Activated CD8-positive, alpha-beta T cell treated with anti-CD3 and anti-CD28 coated beads, Interleukin-2, amount 10 ng/mL, durations not matched to agents 7 days and 5 days (primary cell): ENCODE measurements around the gene GATAD1. TPM values are rescaled to one million over a fixed set of nuclear protein-coding genes. Genes with fewer than 3 reads are reported as not detected.

ENCODE experiments used
- ATAC-seq: fragments of 150-1000 bp; cut with Tn5 transposase; one replicate; pipeline ENCODE4 v1.10.0; 2021; ENCODE audit warnings: moderate library complexity
- CTCF ChIA-PET: fragments of 350-600 bp; sonication (Branson Sonifier 250); formaldehyde crosslinking; loops from one replicate; lab custom pipeline; 2021; ENCODE audit warnings: antibody characterized with exemption; lab: Charles Lee
- POLR2A ChIA-PET: fragments of 350-600 bp; sonication (Branson Sonifier 250); formaldehyde crosslinking; loops from one replicate; lab custom pipeline; 2021; ENCODE audit warnings: antibody characterized with exemption; lab: Charles Lee
- DNase-seq: peaks from one replicate; pipeline ENCODE4 v3.0.0-alpha.2; 2020
- H3K27ac Mint-ChIP-seq: one replicate; pipeline ENCODE4 v1.8.0; 2021; ENCODE audit warnings: mild to moderate bottlenecking, mixed read lengths
- H3K27me3 Mint-ChIP-seq: one replicate; pipeline ENCODE4 v1.8.0; 2021; ENCODE audit warnings: low read depth, mixed read lengths
- H3K36me3 Mint-ChIP-seq: one replicate; pipeline ENCODE4 v1.8.0; 2021; ENCODE audit warnings: low read depth, mixed read lengths
- H3K4me1 Mint-ChIP-seq: one replicate; pipeline ENCODE4 v1.8.0; 2021; ENCODE audit warnings: low read depth, mixed read lengths
- H3K4me3 Mint-ChIP-seq: one replicate; pipeline ENCODE4 v1.8.0; 2021; ENCODE audit warnings: mild to moderate bottlenecking, mixed read lengths
- H3K9me3 Mint-ChIP-seq: one replicate; pipeline ENCODE4 v1.8.0; 2022; ENCODE audit warnings: mixed read lengths; ENCODE audit not compliant: insufficient read depth
- total RNA-seq, 2 experiments: library from RNA; stranded (reverse); gene quantifications; one replicate each; pipeline ENCODE4 v1.2.3, GENCODE V29; 2021

The GATAD1 gene
- total RNA-seq, 2 experiments from 2014 or later = 11.4 to 12.4 TPM

- H3K4me1 Mint-ChIP-seq = no peaks in the 10 kb centered on the region
- CTCF ChIA-PET = interaction anchor here (1.4 kb wide), 1 partner anchor 30 kb away, joined by 3 read pairs; no protein-coding TSS in a partner anchor
- H3K27me3 Mint-ChIP-seq = peaks cover 14% of the 10 kb centered on the region
- POLR2A ChIA-PET = no interaction called here
- H3K36me3 Mint-ChIP-seq = no peaks in the 10 kb centered on the region
- no peak overlapping the region for H3K4me3 Mint-ChIP-seq
- no peak overlapping the region for H3K27ac Mint-ChIP-seq
- ATAC-seq (no peak), DNase-seq (no peak)
- H3K9me3 Mint-ChIP-seq = no peaks in the 10 kb centered on the region
Observed at GRCh38 chr7:92417913-92418312, 29.4 kb upstream of the GATAD1 start.

GRCh38 chr7:92421676-92422435 is 25.4 kb upstream of the GATAD1 start:
- Mint-ChIP-seq H3K9me3 (no peaks in the 10 kb centered on the region), H3K27me3 (peaks cover 15% of the 10 kb centered on the region), H3K4me1 (peaks cover 17% of the 10 kb centered on the region), H3K4me3 (no peak overlapping the region), H3K36me3 (no peaks in the 10 kb centered on the region), H3K27ac (no peak overlapping the region)
- DNase-seq (no peak), ATAC-seq (no peak)
- CTCF ChIA-PET = interaction anchor here (0.6 to 6.9 kb wide), 3 partner anchors 8 to 325 kb away, joined by 3 to 84 read pairs (median 4); partner anchors contain the start of gene GATAD1
- POLR2A ChIA-PET = interaction anchor here (3.5 kb wide), 1 partner anchor 26 kb away, joined by 23 read pairs; the partner anchor contains the start of gene GATAD1

- Mint-ChIP-seq H3K36me3 (no peaks in the 10 kb centered on the region), H3K27me3 (peaks cover 23% of the 10 kb centered on the region), H3K9me3 (no peaks in the 10 kb centered on the region), H3K4me1 (peaks cover 17% of the 10 kb centered on the region), H3K4me3 (no peak overlapping the region), H3K27ac (no peak overlapping the region)
- CTCF ChIA-PET = interaction anchor here (6.9 kb wide), 1 partner anchor 23 kb away, joined by 84 read pairs; the partner anchor contains the start of gene GATAD1
- POLR2A ChIA-PET = interaction anchor here (3.5 kb wide), 1 partner anchor 25 kb away, joined by 23 read pairs; the partner anchor contains the start of gene GATAD1
- ATAC-seq (no peak), DNase-seq (no peak)
Observed at GRCh38 chr7:92422926-92423325, 24.4 kb upstream of the GATAD1 start.

- no peak for DNase-seq
- POLR2A ChIA-PET = interaction anchor here (1.0 to 3.5 kb wide), 2 partner anchors 24 to 178 kb away, joined by 3 to 23 read pairs; partner anchors contain the start of genes ANKIB1, GATAD1 and KRIT1
Observed at GRCh38 chr7:92423710-92424131, 23.6 kb upstream of the GATAD1 start.

GRCh38 chr7:92425311-92425947 is 21.9 kb upstream of the GATAD1 start:
- Mint-ChIP-seq H3K27ac (no peak overlapping the region), H3K4me3 (no peak overlapping the region), H3K4me1 (peaks cover 22% of the 10 kb centered on the region), H3K27me3 (peaks cover 22% of the 10 kb centered on the region), H3K9me3 (no peaks in the 10 kb centered on the region), H3K36me3 (no peaks in the 10 kb centered on the region)
- CTCF ChIA-PET = interaction anchor here (0.7 to 6.9 kb wide), 6 partner anchors 9 to 35 kb away, joined by 3 to 84 read pairs (median 3); partner anchors contain the start of gene GATAD1
- DNase-seq (no peak), ATAC-seq (no peak)
- POLR2A ChIA-PET = interaction anchor here (0.9 kb wide), 1 partner anchor 23 kb away, joined by 3 read pairs; no protein-coding TSS in a partner anchor

More at GRCh38 chr7:92423710-92424131, 23.6 kb upstream of the GATAD1 start:
- ATAC-seq = no peak
- H3K4me3 Mint-ChIP-seq = peak overlapping the region; percentile 4
- no peaks in the 10 kb centered on the region for H3K9me3 Mint-ChIP-seq
- H3K27ac Mint-ChIP-seq = peak overlapping the region; percentile 21
- H3K27me3 Mint-ChIP-seq = peaks cover 23% of the 10 kb centered on the region
- CTCF ChIA-PET = interaction anchor here (0.7 to 6.9 kb wide), 29 partner anchors 8 to 724 kb away, joined by 3 to 84 read pairs (median 4); partner anchors contain the start of genes GATAD1 and MTERF1
- peaks cover 17% of the 10 kb centered on the region for H3K4me1 Mint-ChIP-seq
- no peaks in the 10 kb centered on the region for H3K36me3 Mint-ChIP-seq

- Mint-ChIP-seq H3K9me3 (no peaks in the 10 kb centered on the region), H3K36me3 (no peaks in the 10 kb centered on the region), H3K27ac (no peak overlapping the region), H3K4me1 (peaks cover 22% of the 10 kb centered on the region), H3K4me3 (no peak overlapping the region), H3K27me3 (peaks cover 15% of the 10 kb centered on the region)
- no peak for DNase-seq
- ChIA-PET CTCF (interaction anchor here (6.9 kb wide), 1 partner anchor 19 kb away, joined by 84 read pairs; the partner anchor contains the start of gene GATAD1), POLR2A (no interaction called here)
- ATAC-seq = no peak
Observed at GRCh38 chr7:92427193-92427592, 20.1 kb upstream of the GATAD1 start.

- no peak overlapping the region for H3K4me3 Mint-ChIP-seq
- no peaks in the 10 kb centered on the region for H3K36me3 Mint-ChIP-seq
- CTCF ChIA-PET = interaction anchor here (2.4 kb wide), 1 partner anchor 8 kb away, joined by 9 read pairs; no protein-coding TSS in a partner anchor
- peaks cover 5% of the 10 kb centered on the region for H3K4me1 Mint-ChIP-seq
- DNase-seq (no peak), ATAC-seq (no peak)
- no peak overlapping the region for H3K27ac Mint-ChIP-seq
- POLR2A ChIA-PET = no interaction called here
- H3K9me3 Mint-ChIP-seq = no peaks in the 10 kb centered on the region
- H3K27me3 Mint-ChIP-seq = peaks cover 4% of the 10 kb centered on the region
Observed at GRCh38 chr7:92432299-92432946, 14.9 kb upstream of the GATAD1 start.

GRCh38 chr7:92433019-92433418 is 14.3 kb upstream of the GATAD1 start:
- H3K4me3 Mint-ChIP-seq = no peak overlapping the region
- peaks cover 5% of the 10 kb centered on the region for H3K4me1 Mint-ChIP-seq
- no peaks in the 10 kb centered on the region for H3K9me3 Mint-ChIP-seq
- no peak overlapping the region for H3K27ac Mint-ChIP-seq
- H3K27me3 Mint-ChIP-seq = no peaks in the 10 kb centered on the region
- DNase-seq (no peak), ATAC-seq (no peak)
- H3K36me3 Mint-ChIP-seq = no peaks in the 10 kb centered on the region
- CTCF ChIA-PET = interaction anchor here (1.0 to 2.4 kb wide), 2 partner anchors 9 to 15 kb away, joined by 3 to 9 read pairs; no protein-coding TSS in a partner anchor
- POLR2A ChIA-PET = no interaction called here

- H3K27me3 Mint-ChIP-seq = no peaks in the 10 kb centered on the region
- no peak for ATAC-seq
- H3K36me3 Mint-ChIP-seq = no peaks in the 10 kb centered on the region
- H3K27ac Mint-ChIP-seq = no peak overlapping the region
- ChIA-PET POLR2A (interaction anchor here (0.6 kb wide), 1 partner anchor 176 kb away, joined by 4 read pairs; no protein-coding TSS in a partner anchor), CTCF (interaction anchor here (0.6 to 1.7 kb wide), 3 partner anchors 12 to 364 kb away, joined by 3 to 6 read pairs (median 5); partner anchors contain the start of gene GATAD1)
- DNase-seq = no peak
- H3K4me1 Mint-ChIP-seq = no peaks in the 10 kb centered on the region
- H3K9me3 Mint-ChIP-seq = no peaks in the 10 kb centered on the region
- no peak overlapping the region for H3K4me3 Mint-ChIP-seq
Observed at GRCh38 chr7:92435542-92435941, 11.7 kb upstream of the GATAD1 start.

- ATAC-seq = no peak
- Mint-ChIP-seq H3K36me3 (no peaks in the 10 kb centered on the region), H3K4me1 (no peaks in the 10 kb centered on the region), H3K9me3 (no peaks in the 10 kb centered on the region), H3K27me3 (no peaks in the 10 kb centered on the region), H3K27ac (no peak overlapping the region), H3K4me3 (no peak overlapping the region)
- POLR2A ChIA-PET = no interaction called here
- CTCF ChIA-PET = interaction anchor here (1.3 kb wide), 1 partner anchor 24 kb away, joined by 3 read pairs; no protein-coding TSS in a partner anchor
- no peak for DNase-seq
Observed at GRCh38 chr7:92436612-92437445, 10.5 kb upstream of the GATAD1 start.
